ENCODE results near the gene POLR1A. TPM values are rescaled to one million over a fixed set of nuclear protein-coding genes. Genes with fewer than 3 reads are reported as not detected.

POLR1A gene
- total RNA-seq, 1 donor: 43.1 TPM

DNA sequence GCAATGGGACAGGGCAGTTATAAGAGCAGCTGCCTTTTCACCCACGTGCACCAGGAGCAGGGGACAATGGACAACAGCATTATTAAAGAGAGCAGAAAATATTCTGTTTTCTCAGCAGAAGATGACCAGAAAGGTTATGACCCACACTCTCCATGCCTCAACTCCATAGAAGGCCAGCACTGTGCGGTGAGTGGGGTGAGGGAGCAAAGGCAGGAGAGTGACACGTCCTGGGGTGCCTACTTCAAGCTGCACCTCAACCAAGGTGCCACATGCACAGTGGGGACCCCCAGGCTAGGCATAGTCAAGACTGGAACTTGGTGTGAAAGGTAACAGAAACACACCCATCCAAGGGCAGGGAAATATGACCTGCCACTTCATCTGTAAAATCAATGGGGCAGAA, 50.4 kb downstream of the POLR1A start:
- TF ChIP-seq, protein P1, sequence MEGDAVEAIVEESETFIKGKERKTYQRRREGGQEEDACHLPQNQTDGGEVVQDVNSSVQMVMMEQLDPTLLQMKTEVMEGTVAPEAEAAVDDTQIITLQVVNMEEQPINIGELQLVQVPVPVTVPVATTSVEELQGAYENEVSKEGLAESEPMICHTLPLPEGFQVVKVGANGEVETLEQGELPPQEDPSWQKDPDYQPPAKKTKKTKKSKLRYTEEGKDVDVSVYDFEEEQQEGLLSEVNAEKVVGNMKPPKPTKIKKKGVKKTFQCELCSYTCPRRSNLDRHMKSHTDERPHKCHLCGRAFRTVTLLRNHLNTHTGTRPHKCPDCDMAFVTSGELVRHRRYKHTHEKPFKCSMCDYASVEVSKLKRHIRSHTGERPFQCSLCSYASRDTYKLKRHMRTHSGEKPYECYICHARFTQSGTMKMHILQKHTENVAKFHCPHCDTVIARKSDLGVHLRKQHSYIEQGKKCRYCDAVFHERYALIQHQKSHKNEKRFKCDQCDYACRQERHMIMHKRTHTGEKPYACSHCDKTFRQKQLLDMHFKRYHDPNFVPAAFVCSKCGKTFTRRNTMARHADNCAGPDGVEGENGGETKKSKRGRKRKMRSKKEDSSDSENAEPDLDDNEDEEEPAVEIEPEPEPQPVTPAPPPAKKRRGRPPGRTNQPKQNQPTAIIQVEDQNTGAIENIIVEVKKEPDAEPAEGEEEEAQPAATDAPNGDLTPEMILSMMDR (IDR thresholded peaks at IDR 0.05; ENCODE audit: insufficient read depth, low read length): no peak
- DNase-seq (ENCODE audit: low read depth): no peak
- no peak overlapping the region for H3K4me3 ChIP-seq (ENCODE audit: low read depth, low read length)

- peak; percentile 47 for DNase-seq (ENCODE audit: low read depth)
- TF ChIP-seq, protein P1 (IDR thresholded peaks at IDR 0.05; ENCODE audit: insufficient read depth, low read length): no peak
- no peak overlapping the region for H3K4me3 ChIP-seq (ENCODE audit: low read depth, low read length)
Measured at GRCh38 chr2:86054535-86055082, 51.1 kb downstream of the POLR1A start.

- TF ChIP-seq, protein P1 (IDR thresholded peaks at IDR 0.05; ENCODE audit: insufficient read depth, low read length): no peak
- H3K4me3 ChIP-seq (ENCODE audit: low read depth, low read length): no peak overlapping the region
- DNase-seq (ENCODE audit: low read depth): no peak
Measured at GRCh38 chr2:86053166-86053565, 52.5 kb downstream of the POLR1A start.

- H3K4me3 ChIP-seq (ENCODE audit: low read depth, low read length): no peak overlapping the region
- TF ChIP-seq, protein P1 (IDR thresholded peaks at IDR 0.05; ENCODE audit: insufficient read depth, low read length): no peak
- no peak for DNase-seq (ENCODE audit: low read depth)
Measured at GRCh38 chr2:86052676-86053075, 53.0 kb downstream of the POLR1A start.

DNA sequence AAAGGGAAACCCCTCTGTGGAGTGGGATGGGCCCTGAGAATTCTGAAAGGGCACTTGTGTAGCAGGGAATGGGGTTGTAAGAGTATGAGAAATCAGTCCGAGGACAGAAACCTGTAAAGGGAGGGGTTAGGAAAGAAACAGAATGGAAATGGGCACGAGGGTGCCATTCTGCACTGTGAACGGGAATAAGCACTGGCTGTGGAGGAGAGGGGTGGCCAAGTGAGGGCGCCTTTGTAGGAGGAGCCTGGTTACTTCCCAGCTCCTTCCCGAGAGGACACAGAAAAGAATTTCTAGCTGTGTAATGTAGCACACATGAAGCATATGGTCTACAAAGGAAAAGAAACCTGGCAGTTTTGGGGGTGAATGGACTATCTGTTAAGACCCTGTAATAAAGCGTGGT, 53.4 kb downstream of the POLR1A start:
- no peak for DNase-seq (ENCODE audit: low read depth)
- TF ChIP-seq, protein P1 (IDR thresholded peaks at IDR 0.05; ENCODE audit: insufficient read depth, low read length): no peak
- no peak overlapping the region for H3K4me3 ChIP-seq (ENCODE audit: low read depth, low read length)

DNA sequence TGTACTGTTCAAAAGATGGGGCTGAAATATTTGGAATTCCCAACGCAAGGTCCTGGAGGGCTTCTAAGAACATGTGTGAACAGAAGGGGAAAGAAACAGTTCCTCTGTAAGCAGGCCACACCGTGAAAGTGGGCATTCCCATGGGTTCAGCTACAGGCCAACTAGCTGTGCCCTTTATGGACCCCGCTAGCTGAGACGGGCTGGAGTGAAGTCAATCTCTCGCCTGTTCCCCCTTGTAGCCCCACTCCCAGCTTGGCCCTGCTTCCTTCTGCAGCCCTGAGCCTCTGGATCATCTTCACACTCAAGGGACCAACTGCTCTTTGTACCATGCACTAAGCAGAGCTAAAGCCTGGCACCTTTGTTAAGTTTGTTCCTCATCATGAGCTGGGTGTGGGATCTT, 55.4 kb downstream of the POLR1A start:
- no peak for DNase-seq (ENCODE audit: low read depth)
- H3K4me3 ChIP-seq (ENCODE audit: low read depth, low read length): no peak overlapping the region
- TF ChIP-seq, protein P1 (IDR thresholded peaks at IDR 0.05; ENCODE audit: insufficient read depth, low read length): no peak

- TF ChIP-seq, protein P1 (IDR thresholded peaks at IDR 0.05; ENCODE audit: insufficient read depth, low read length): no peak
- DNase-seq (ENCODE audit: low read depth): no peak
- no peak overlapping the region for H3K4me3 ChIP-seq (ENCODE audit: low read depth, low read length)
Measured at GRCh38 chr2:86049529-86049928, 56.2 kb downstream of the POLR1A start.
